ENCODE data around the gene ATRIP. TPM values are rescaled to one million over a fixed set of nuclear protein-coding genes. Genes with fewer than 3 reads are reported as not detected.

The ATRIP gene
- total RNA-seq, 5 donors from 2014 or later (not counting 1 experiment from before 2014, with no cell fraction given): 7.8 to 14.9 (median 12.8) TPM

DNA sequence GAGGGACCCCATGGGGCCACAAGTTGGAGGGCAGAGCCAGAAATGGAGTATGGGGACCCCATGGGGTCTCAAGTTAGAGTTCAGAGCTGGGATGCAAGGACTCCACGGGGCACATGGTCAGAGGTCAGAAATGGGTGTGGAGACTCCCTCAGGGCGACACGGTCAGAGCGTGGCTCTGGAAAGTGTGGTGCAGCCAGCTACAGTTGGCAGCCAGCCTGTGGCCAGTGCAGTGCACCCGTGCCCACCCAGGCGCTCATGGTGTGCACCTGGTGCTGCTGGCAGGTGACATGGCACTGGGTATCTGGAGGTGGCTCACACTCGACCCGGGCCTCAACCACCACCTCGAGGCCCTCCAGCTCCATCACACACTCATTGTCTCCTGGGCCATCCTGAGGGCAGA, 27.9 kb upstream of the ATRIP start:
- POLR2A ChIA-PET: no interaction called here
- DNase-seq (no peak), ATAC-seq (replicated peaks in 1 of 4) (no peak)
- CTCF ChIA-PET: interaction anchor here (1.0 to 1.7 kb wide), 2 partner anchors 18 kb away, joined by 4 to 8 read pairs; no protein-coding TSS in a partner anchor
- no peak overlapping the region for H3K4me3 Mint-ChIP-seq
- Histone ChIP-seq H3K27ac (ENCODE audit: low read length) (no peak overlapping the region), H3K4me3 (ENCODE audit: control insufficient read depth in 1 of 2, extremely low read depth in 1 of 2, low read length in 1 of 2) (no peak overlapping the region), H3K27me3 (replicated peaks in 1 of 2; ENCODE audit: control insufficient read depth in 2 of 2, extremely low read depth in 1 of 2, insufficient read depth in 2 of 2, low read length in 1 of 2) (peaks cover 0 to 4% of the 10 kb centered on the region in 2 experiments), H3K9me3 (no peaks in the 10 kb centered on the region), H3K36me3 (ENCODE audit: control insufficient read depth in 2 of 2, extremely low read depth in 1 of 2, insufficient read depth in 1 of 2, low read length in 1 of 2) (no peaks in the 10 kb centered on the region), H3K4me1 (ENCODE audit: control insufficient read depth in 1 of 2, extremely low read depth in 1 of 2, insufficient read depth in 2 of 2, low read length in 2 of 2) (peaks cover 0 to 3% of the 10 kb centered on the region in 2 experiments)
- H3K27ac Mint-ChIP-seq: no peak overlapping the region
- H3K27me3 Mint-ChIP-seq: no peaks in the 10 kb centered on the region
- H3K4me1 Mint-ChIP-seq: no peaks in the 10 kb centered on the region
- WGBS (ENCODE audit: insufficient coverage): 82% methylated on average over 8 of the region's 9 CpGs
- no peaks in the 10 kb centered on the region for H3K9me3 Mint-ChIP-seq
- no peaks in the 10 kb centered on the region for H3K36me3 Mint-ChIP-seq

- Histone ChIP-seq H3K36me3 (ENCODE audit: control insufficient read depth in 2 of 2, extremely low read depth in 1 of 2, insufficient read depth in 1 of 2, low read length in 1 of 2) (no peaks in the 10 kb centered on the region), H3K4me1 (ENCODE audit: control insufficient read depth in 1 of 2, extremely low read depth in 1 of 2, insufficient read depth in 2 of 2, low read length in 2 of 2) (peaks cover 0 to 3% of the 10 kb centered on the region in 2 experiments), H3K4me3 (ENCODE audit: control insufficient read depth in 1 of 2, extremely low read depth in 1 of 2, low read length in 1 of 2) (no peak overlapping the region), H3K9me3 (no peaks in the 10 kb centered on the region), H3K27ac (ENCODE audit: low read length) (no peak overlapping the region), H3K27me3 (replicated peaks in 1 of 2; ENCODE audit: control insufficient read depth in 2 of 2, extremely low read depth in 1 of 2, insufficient read depth in 2 of 2, low read length in 1 of 2) (peaks cover 0 to 4% of the 10 kb centered on the region in 2 experiments)
- H3K4me1 Mint-ChIP-seq: no peaks in the 10 kb centered on the region
- H3K9me3 Mint-ChIP-seq: no peaks in the 10 kb centered on the region
- H3K27ac Mint-ChIP-seq: no peak overlapping the region
- DNase-seq (no peak), ATAC-seq (replicated peaks in 1 of 4) (no peak)
- no peak overlapping the region for H3K4me3 Mint-ChIP-seq
- CTCF ChIA-PET: interaction anchor here (1.0 to 1.7 kb wide), 2 partner anchors 17 to 19 kb away, joined by 4 to 8 read pairs; no protein-coding TSS in a partner anchor
- no peaks in the 10 kb centered on the region for H3K27me3 Mint-ChIP-seq
- no peaks in the 10 kb centered on the region for H3K36me3 Mint-ChIP-seq
- 82% methylated on average over 8 of the region's 9 CpGs for WGBS (ENCODE audit: insufficient coverage)
- POLR2A ChIA-PET: no interaction called here
These were observed 27.4 kb upstream of the ATRIP start for GRCh38 chr3:48419149-48419548.

GRCh38 chr3:48419597-48419996, 26.9 kb upstream of the ATRIP start:
- no peak overlapping the region for H3K4me3 ChIP-seq (ENCODE audit: control insufficient read depth in 1 of 2, extremely low read depth in 1 of 2, low read length in 1 of 2)
- Mint-ChIP-seq H3K27me3 (no peaks in the 10 kb centered on the region), H3K36me3 (no peaks in the 10 kb centered on the region), H3K4me3 (no peak overlapping the region), H3K9me3 (no peaks in the 10 kb centered on the region), H3K27ac (no peak overlapping the region), H3K4me1 (no peaks in the 10 kb centered on the region)
- peaks cover 0 to 4% of the 10 kb centered on the region in 2 experiments for H3K27me3 ChIP-seq (replicated peaks in 1 of 2; ENCODE audit: control insufficient read depth in 2 of 2, extremely low read depth in 1 of 2, insufficient read depth in 2 of 2, low read length in 1 of 2)
- ATAC-seq (replicated peaks in 1 of 4): no peak
- H3K27ac ChIP-seq (ENCODE audit: low read length): no peak overlapping the region
- ChIA-PET POLR2A (no interaction called here), CTCF (interaction anchor here (1.0 to 1.7 kb wide), 2 partner anchors 17 to 19 kb away, joined by 4 to 8 read pairs; no protein-coding TSS in a partner anchor)
- no peaks in the 10 kb centered on the region for H3K36me3 ChIP-seq (ENCODE audit: control insufficient read depth in 2 of 2, extremely low read depth in 1 of 2, insufficient read depth in 1 of 2, low read length in 1 of 2)
- WGBS (ENCODE audit: insufficient coverage): 90% methylated on average over 14 of the region's 17 CpGs
- H3K9me3 ChIP-seq: no peaks in the 10 kb centered on the region
- H3K4me1 ChIP-seq (ENCODE audit: control insufficient read depth in 1 of 2, extremely low read depth in 1 of 2, insufficient read depth in 2 of 2, low read length in 2 of 2): peaks cover 0 to 3% of the 10 kb centered on the region in 2 experiments
- DNase-seq: no peak

DNA sequence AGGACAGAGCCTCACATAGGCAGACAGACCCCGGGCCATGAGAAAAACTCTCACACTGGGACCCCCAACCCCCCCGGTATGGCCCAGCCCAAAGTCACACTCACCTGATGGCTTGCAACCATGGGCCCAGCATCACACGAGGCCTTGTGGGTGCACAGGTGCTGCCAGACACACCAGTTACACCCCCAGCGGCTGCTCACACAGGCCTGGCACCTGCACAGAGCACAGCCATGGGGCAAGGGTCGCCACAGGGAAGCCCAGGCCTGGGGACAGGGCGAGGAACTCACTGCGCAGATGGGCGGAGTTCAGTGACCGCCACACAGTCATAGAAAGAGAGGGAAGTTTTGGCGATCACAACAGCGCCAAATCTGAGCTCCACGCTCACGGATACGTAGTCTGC, 26.0 kb upstream of the ATRIP start:
- no peak for DNase-seq
- 79% methylated on average over 14 of the region's 14 CpGs for WGBS (ENCODE audit: insufficient coverage)
- H3K9me3 Mint-ChIP-seq: no peaks in the 10 kb centered on the region
- POLR2A ChIA-PET: no interaction called here
- Histone ChIP-seq H3K36me3 (ENCODE audit: control insufficient read depth in 2 of 2, extremely low read depth in 1 of 2, insufficient read depth in 1 of 2, low read length in 1 of 2) (no peaks in the 10 kb centered on the region), H3K4me1 (ENCODE audit: control insufficient read depth in 1 of 2, extremely low read depth in 1 of 2, insufficient read depth in 2 of 2, low read length in 2 of 2) (peaks cover 0 to 3% of the 10 kb centered on the region in 2 experiments), H3K9me3 (no peaks in the 10 kb centered on the region), H3K27me3 (replicated peaks in 1 of 2; ENCODE audit: control insufficient read depth in 2 of 2, extremely low read depth in 1 of 2, insufficient read depth in 2 of 2, low read length in 1 of 2) (peaks cover 0 to 4% of the 10 kb centered on the region in 2 experiments), H3K4me3 (ENCODE audit: control insufficient read depth in 1 of 2, extremely low read depth in 1 of 2, low read length in 1 of 2) (no peak overlapping the region), H3K27ac (ENCODE audit: low read length) (no peak overlapping the region)
- no peak overlapping the region for H3K27ac Mint-ChIP-seq
- H3K4me1 Mint-ChIP-seq: no peaks in the 10 kb centered on the region
- CTCF ChIA-PET: interaction anchor here in 1 of 2 donors (0.5 kb wide), 1 partner anchor 93 kb away, joined by 3 read pairs; no protein-coding TSS in a partner anchor
- no peak for ATAC-seq (replicated peaks in 1 of 4)
- no peaks in the 10 kb centered on the region for H3K27me3 Mint-ChIP-seq
- H3K4me3 Mint-ChIP-seq: no peak overlapping the region
- H3K36me3 Mint-ChIP-seq: no peaks in the 10 kb centered on the region

GRCh38 chr3:48422272-48422671, 24.3 kb upstream of the ATRIP start:
- Histone ChIP-seq H3K36me3 (ENCODE audit: control insufficient read depth in 2 of 2, extremely low read depth in 1 of 2, insufficient read depth in 1 of 2, low read length in 1 of 2) (no peaks in the 10 kb centered on the region), H3K4me1 (ENCODE audit: control insufficient read depth in 1 of 2, extremely low read depth in 1 of 2, insufficient read depth in 2 of 2, low read length in 2 of 2) (peaks cover 0 to 3% of the 10 kb centered on the region in 2 experiments), H3K9me3 (no peaks in the 10 kb centered on the region), H3K27me3 (replicated peaks in 1 of 2; ENCODE audit: control insufficient read depth in 2 of 2, extremely low read depth in 1 of 2, insufficient read depth in 2 of 2, low read length in 1 of 2) (peaks cover 0 to 8% of the 10 kb centered on the region in 2 experiments), H3K27ac (ENCODE audit: low read length) (no peak overlapping the region), H3K4me3 (ENCODE audit: control insufficient read depth in 1 of 2, extremely low read depth in 1 of 2, low read length in 1 of 2) (no peak overlapping the region)
- Mint-ChIP-seq H3K4me3 (no peak overlapping the region), H3K27me3 (no peaks in the 10 kb centered on the region), H3K9me3 (no peaks in the 10 kb centered on the region), H3K4me1 (no peaks in the 10 kb centered on the region), H3K36me3 (no peaks in the 10 kb centered on the region), H3K27ac (no peak overlapping the region)
- DNase-seq (no peak), ATAC-seq (replicated peaks in 1 of 4) (peak in 1 of 4 experiments; percentile 32)
- 100% methylated on average over 2 of the region's 3 CpGs for WGBS (ENCODE audit: insufficient coverage)
- ChIA-PET POLR2A (no interaction called here), CTCF (no interaction called here)

GRCh38 chr3:48422681-48423080, 23.9 kb upstream of the ATRIP start:
- H3K9me3 Mint-ChIP-seq: no peaks in the 10 kb centered on the region
- H3K4me1 Mint-ChIP-seq: no peaks in the 10 kb centered on the region
- no peaks in the 10 kb centered on the region for H3K36me3 ChIP-seq (ENCODE audit: control insufficient read depth in 2 of 2, extremely low read depth in 1 of 2, insufficient read depth in 1 of 2, low read length in 1 of 2)
- POLR2A ChIA-PET: no interaction called here
- H3K27me3 Mint-ChIP-seq: no peaks in the 10 kb centered on the region
- no peak for DNase-seq
- H3K27ac Mint-ChIP-seq: no peak overlapping the region
- peaks cover 0 to 3% of the 10 kb centered on the region in 2 experiments for H3K4me1 ChIP-seq (ENCODE audit: control insufficient read depth in 1 of 2, extremely low read depth in 1 of 2, insufficient read depth in 2 of 2, low read length in 2 of 2)
- H3K4me3 ChIP-seq (ENCODE audit: control insufficient read depth in 1 of 2, extremely low read depth in 1 of 2, low read length in 1 of 2): no peak overlapping the region
- no peaks in the 10 kb centered on the region for H3K9me3 ChIP-seq
- no peak for ATAC-seq (replicated peaks in 1 of 4)
- CTCF ChIA-PET: no interaction called here
- peaks cover 0 to 8% of the 10 kb centered on the region in 2 experiments for H3K27me3 ChIP-seq (replicated peaks in 1 of 2; ENCODE audit: control insufficient read depth in 2 of 2, extremely low read depth in 1 of 2, insufficient read depth in 2 of 2, low read length in 1 of 2)
- H3K27ac ChIP-seq (ENCODE audit: low read length): no peak overlapping the region
- no peak overlapping the region for H3K4me3 Mint-ChIP-seq
- H3K36me3 Mint-ChIP-seq: no peaks in the 10 kb centered on the region
- WGBS (ENCODE audit: insufficient coverage): 90% methylated on average over 8 of the region's 8 CpGs
